GM15510 (cell line): ENCODE data around the gene CENPVL1.
"Not testable (repeated sequence)": the region's sequence is repeated elsewhere in the genome, so short reads cannot be mapped to it uniquely, and the experiment has no call there.

ENCODE experiments used
- POLR2A ChIP-seq: IDR thresholded peaks from 3 replicates; pipeline ENCODE4 v1.6.1; 2011; ENCODE audit warnings: borderline replicate concordance; ENCODE audit not compliant: insufficient read length; ENCODE audit errors: extremely low read depth

The CENPVL1 gene

GRCh38 chrX:51710277-51711164 lies at the start of gene CENPVL1:
CENPVL1 (plus strand) TSS chrX:51710512; CDS start chrX:51710512, 0 bp downstream.
- TF ChIP-seq POLR2A = not testable (repeated sequence)

- TF ChIP-seq POLR2A = no peak
These were observed 44.3 kb upstream of the CENPVL1 start for GRCh38 chrX:51665981-51666380.

- not testable (repeated sequence) for TF ChIP-seq POLR2A
These were observed 27.6 kb upstream of the CENPVL1 start, which contains the start of gene CENPVL2 for GRCh38 chrX:51682720-51683062. CENPVL2 (minus strand) TSS chrX:51682831; CDS start chrX:51682831, 0 bp downstream.

DNA sequence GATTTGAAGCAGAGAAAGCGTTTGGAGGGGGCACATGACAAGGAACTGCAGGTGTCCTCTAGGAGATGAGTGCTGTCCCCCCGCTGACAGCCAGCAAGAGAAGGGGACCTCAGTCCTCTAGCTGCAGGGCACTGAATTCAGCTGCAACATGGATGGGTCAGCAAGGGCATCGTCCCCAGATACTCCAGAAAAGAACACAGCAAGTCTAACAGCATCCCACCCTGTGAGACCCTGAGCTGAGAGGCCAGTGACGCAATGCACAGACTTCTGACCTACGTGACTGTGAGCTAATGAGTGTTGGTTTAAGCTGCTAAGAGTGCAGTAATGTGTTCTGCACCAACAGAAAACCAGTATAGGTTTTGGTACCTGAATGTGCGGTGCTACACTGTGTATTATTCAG lies 16.1 kb upstream of the CENPVL1 start:
- no peak for TF ChIP-seq POLR2A

- TF ChIP-seq POLR2A = no peak
These were observed 12.9 kb upstream of the CENPVL1 start for GRCh38 chrX:51697397-51697796.

DNA sequence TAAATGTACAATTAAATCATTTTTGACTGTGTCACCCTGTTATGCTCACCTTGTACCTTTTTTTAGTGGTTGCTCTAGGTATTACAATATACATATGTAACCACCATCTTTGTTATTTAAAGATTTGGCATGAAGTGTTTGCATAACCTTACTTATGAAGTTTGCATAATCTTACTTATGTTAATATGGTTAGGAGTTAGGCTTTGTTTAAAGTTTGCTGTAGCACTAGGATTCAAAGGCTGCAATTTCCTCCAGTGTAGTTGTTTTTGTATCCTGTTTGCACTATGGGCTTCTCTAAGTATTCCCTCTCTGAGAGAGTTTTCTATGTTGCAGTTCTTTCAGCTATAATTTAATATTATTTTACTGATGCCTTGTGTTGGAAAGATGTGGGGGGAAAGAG lies 17.9 kb downstream of the CENPVL1 start:
- TF ChIP-seq POLR2A = no peak

DNA sequence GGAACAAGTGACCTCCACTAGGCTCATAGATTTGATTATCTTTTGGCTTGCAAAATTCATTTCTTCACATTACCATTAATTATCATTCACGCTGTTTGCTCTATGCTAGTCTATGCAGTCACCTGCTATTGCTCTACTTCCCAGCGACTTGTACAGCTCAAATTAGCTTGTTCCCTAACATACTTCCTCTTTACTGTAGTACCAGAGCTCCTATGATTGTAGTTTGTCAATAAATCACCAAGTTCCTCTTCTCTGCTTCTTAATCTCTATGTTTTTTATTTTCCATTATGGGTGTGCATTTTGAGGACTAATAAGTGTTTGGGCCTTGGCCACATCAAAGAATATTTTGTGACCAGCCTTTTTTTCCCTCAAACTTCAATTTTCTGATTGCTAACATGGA lies 26.8 kb downstream of the CENPVL1 start:
- TF ChIP-seq POLR2A = no peak

DNA sequence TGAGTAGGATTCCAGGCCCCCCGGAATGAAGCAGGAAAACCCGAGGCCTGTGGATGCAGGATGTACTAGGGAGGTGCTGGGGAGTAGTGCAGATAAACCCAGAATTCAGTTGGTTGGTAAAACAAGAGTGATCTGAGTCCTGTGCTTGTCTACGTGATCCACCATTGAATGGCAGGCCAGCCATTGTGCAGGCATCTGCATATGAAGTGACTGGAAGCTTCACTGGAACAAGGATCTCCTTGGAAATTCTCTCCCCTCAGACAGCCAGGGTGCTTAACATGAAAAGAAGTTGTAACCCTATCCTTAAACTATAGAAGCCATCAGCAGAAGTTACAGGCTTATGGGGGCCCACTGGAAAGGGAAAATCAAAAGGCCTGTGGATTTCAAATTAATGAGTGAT lies 32.3 kb downstream of the CENPVL1 start:
- TF ChIP-seq POLR2A = no peak

GRCh38 chrX:51743179-51743957 lies 33.1 kb downstream of the CENPVL1 start, which contains the start of gene GSPT2:
GSPT2 (plus strand) TSS chrX:51743442; CDS start chrX:51743627, 185 bp downstream.
- TF ChIP-seq POLR2A = peak; percentile 72

GRCh38 chrX:51747671-51748070 lies 37.4 kb downstream of the CENPVL1 start:
- no peak for TF ChIP-seq POLR2A

DNA sequence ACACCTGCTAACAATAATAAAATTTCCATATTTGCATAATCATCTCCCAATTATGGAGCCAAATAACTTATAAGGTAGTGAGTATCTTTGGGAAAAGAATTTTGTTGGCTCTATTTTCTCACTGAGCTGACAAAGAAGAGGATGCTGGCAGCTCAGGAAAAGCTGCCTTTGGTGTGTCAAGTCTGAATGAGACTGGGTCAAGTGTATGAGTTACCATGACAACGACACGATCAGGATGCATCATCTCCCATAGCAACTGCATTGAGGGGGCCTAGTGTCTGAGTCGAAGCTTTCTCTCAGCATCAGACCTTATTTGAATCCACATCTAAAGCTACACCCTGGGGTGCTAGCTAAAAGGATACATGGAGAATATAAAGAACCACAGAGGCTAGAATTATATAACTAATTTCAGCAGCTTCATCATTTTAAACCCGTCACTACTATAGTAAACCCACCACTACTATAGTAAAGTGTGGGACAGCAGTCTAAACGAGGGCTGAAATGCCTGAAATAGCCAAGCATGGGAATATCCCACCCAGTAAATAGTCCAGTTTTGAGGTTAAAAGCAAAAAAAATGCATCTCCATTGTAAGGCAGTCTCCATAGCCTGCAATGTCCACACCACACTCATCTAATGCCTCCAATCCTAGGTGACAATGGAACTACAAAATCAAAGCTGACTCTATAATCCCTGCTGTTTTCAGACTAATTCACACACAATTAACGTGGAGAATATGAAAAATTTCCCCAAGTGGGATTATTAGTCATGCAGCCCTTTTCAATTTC lies 48.9 kb downstream of the CENPVL1 start:
- TF ChIP-seq POLR2A = no peak

DNA sequence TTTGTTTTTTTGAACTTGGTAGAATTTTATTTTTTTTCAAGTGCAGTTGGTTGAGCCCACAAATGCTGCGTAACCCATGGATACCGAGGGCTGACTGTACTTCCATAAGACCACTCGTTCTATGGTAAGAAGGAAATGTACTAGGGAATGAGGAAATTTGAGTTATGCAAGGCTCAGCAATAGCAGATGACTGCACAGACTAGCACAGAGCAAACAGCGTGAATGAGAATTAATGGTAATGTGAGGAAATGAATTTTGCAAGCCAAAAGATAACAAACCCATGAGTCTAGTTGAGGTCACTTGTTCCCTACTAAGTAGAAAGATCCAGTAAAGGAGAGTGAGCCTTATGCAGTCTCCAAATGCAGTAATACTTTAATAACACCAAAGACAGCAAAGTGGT lies 50.3 kb downstream of the CENPVL1 start:
- no peak for TF ChIP-seq POLR2A
